Stimulated activated CD8-positive, alpha-beta memory T cell treated with anti-CD3 and anti-CD28 coated beads, Interleukin-2, amount 100 ng/mL, for 1 hour (primary cell): ENCODE measurements around the gene TMEM200B.
A peak's percentile ranks its signal among the peaks of the same experiment; 100 is the strongest.
"Not testable (repeated sequence)": the region's sequence is repeated elsewhere in the genome, so short reads cannot be mapped to it uniquely, and the experiment has no call there.

ENCODE experiments used
- DNase-seq, 2 donors: peaks; one replicate each; pipeline ENCODE4 v3.0.0-alpha.2; 2020; ENCODE audit warnings: low read depth in 2 of 2

Gene TMEM200B

DNA sequence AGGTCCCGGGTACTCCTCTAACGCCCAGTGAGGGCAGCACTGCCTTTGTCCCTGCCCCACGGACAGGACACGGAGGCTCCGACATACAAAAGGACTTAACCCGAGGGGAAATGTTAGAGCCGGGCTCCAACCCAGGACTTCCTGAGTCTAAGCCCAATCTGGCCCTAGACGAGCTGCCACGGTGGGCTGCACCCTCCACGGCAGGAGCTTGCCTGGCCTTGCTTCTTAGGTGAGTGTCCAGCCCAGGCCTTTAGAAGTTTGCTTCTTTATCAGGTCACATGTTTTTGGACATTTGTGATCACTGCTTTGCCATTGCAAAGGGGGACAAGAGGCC lies 11.0 kb upstream of the TMEM200B start:
- no peak for DNase-seq

DNA sequence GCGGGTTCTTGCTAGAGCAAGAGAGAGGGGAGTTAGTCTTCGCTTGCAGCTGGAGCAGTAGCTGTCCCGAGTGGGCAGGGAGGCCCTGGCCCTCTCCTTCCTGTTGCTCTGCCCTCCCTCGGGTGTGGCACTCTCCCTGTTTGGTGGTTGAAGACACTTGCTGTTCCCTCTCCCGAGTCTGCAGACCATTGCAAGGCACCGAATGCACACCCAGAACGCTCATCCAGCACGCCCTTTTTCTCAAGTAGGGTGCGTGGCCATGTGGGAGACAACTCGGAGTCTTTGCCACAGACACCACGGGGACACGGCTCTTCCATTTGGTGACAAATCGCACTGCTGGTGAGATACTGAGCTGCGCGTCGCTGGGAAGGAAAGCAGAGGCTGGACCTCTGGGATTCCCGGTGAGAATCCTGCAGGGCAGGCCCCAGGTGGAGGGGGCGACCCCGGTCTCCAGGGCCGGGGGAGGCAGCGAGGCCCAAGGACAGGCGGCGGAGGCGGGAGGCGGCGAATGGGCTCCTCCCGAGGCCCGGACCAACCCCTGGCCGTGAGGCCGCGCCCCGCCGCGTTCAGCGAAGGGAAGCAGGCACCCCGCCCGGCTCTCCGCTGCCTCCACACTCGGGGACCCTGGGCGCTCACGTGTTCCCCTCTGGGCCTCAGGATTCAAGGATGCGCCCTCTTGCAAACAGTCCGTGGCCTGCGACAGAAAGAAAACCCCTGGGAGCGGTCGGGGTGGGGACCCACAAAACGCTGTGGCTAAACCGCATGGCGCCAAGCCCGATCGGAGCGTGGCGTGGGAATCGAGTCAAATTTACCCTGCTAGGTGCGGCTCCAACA lies 10.4 kb upstream of the TMEM200B start:
- no peak for DNase-seq

DNA sequence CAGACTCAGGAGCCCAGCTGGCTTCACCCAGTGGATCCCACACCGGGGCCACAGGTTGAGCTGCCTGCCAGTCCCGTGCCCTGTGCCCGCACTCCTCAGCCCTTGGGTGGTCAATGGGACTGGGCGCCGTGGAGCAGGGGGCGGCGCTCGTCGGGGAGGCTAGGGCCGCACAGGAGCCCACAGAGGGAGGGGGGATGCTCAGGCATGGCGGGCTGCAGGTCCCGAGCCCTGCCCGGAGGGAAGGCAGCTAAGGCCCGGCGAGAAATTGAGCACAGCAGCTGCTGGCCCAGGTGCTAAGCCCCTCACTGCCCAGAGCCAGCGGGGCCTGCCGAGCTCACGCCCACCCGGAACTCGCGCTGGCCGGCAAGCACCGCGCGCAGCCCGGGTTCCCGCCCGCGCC lies 7.4 kb upstream of the TMEM200B start:
- not testable (repeated sequence) for DNase-seq

DNA sequence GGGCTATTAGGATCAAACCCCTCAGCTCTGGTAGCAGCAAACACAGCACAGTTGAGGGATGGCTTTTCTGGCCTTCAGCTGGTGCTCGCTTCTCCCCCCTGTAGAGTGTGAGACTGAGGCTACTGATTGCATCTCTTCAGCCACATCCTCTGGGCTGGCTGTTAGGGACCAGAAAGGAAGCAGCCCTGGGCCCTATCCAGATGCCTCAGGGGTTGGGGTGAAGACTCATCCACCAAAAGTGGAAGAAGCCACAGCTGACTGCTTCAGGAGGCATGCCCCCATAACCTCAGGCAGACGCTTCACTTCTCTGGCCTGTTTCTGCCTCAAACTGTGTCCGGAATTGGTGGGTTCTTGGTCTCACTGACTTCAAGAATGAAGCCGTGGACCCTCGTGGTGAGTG lies 6.2 kb upstream of the TMEM200B start:
- no peak for DNase-seq

DNA sequence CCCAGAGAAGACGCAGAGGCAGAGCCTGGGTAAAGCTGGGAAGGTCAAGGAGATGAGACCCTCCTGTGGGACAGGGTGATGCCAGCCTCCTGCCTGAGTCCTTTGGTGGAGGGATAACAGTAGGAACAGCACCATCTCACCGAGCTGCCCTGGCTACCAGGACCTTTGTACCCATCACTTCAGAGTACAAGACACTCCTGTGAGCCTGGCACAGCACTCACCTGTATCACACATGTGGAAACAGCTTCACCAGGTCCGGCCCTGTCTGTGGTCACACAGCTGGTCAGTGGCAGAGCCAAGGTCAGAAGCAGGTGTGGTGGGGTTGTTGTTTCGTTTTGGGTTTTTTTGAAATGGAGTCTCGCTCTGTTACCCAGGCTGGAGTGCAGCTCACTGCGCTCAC lies 5.0 kb upstream of the TMEM200B start:
- no peak for DNase-seq

DNA sequence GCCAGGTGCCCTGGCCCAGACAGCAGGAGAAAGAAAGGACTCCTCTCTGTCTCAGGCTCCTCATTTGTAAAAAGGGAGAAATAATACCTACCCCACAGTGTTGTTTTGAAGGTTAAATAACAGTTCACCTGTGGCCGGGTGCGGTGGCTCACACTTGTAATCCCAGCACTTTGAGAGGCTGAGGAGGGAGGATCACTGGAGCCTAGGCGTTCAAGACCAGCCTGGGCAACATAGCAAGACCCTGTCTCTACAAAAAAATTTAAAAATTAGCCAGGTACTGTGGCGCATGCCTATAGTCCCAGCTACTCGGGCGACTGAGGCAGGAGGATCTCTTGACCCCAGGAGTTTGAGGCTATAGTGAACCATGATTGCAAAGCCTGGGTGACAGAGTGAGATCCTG lies 2.5 kb upstream of the TMEM200B start:
- DNase-seq, result no peak

DNA sequence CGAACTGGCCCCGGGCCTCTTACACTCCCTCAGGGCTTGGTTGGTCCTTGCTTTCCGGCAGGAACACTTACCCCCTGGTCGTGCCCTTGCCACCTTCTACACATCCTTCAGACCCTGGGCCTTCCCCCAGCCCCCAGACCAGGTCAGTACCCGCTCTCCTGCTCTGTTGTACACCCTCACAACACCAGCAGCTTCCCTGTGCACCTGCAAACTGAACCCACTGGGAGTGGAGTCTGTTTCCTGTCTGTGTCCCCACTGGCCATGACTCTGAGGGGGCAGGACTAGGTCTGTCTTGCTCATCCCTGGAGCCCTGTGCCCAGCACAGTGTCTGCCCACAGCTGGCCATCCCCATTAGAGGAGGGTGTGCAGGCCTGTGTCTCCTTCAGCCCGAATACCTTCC lies 2.1 kb upstream of the TMEM200B start:
- DNase-seq, result no peak

DNA sequence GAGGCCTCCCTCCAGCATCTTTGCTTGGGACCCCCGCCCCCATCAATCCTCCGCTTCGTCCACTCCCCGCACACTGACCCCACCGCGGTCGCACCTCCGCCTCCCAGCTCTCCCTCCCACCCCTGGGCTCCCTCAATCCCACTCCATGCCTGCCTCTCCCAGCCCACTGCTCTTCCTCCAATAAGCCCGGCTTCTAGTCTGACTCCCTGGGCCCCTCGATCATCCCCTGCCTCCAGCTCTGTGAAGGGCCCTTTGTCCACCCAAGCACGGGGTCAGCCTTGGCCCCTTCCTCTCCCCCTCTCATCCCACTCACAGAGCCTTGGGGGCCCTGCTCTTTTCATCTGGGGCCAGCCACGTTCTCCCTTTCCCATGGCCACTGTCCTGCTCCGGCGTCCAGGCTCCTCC lies 1.5 kb upstream of the TMEM200B start:
- DNase-seq, result no peak

DNA sequence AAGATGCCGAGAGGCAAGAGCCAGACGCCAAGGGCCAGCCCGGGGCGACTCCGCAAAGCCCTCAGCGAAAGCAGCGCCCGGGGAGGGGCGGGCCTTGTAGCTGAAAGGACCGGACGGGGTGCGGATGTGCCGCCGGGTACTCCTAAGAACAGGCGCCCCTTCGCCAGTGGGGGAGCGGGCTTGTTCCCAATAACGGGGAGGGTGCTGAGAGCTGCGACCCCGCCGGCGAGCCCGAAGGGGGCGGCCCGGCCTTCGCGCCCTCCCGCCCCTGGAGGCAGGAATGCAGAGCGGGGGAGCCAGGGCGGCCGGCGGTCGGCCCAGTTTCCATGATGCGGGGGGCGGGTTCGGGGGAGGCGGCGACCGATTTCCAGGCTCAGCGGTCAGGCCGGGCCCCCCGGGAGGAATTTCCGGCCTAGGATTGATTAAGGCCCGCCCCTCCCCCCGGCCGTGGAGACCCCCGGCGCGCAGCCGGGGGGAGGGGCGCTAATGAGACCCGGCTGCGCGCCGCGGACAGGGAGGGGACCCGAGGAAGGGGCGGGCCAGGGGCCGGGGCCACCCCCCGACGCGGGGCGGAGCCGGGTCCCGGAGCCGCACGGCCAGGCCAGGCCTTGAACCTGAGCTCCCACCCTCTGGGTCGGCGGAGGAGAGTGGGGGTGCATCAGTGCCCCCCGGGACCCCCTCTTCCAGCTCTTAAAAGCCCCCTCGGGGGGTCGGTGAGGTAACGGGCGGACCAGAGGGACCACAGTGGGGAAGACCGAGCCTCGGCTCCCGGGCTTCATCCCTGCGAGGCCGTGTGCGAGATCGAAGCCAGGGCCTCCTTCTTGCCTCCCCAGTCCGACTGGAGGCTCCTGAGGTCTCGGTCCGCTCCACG lies 898 bp upstream of the TMEM200B start:
- peak; percentile 7 to 19 for DNase-seq

DNA sequence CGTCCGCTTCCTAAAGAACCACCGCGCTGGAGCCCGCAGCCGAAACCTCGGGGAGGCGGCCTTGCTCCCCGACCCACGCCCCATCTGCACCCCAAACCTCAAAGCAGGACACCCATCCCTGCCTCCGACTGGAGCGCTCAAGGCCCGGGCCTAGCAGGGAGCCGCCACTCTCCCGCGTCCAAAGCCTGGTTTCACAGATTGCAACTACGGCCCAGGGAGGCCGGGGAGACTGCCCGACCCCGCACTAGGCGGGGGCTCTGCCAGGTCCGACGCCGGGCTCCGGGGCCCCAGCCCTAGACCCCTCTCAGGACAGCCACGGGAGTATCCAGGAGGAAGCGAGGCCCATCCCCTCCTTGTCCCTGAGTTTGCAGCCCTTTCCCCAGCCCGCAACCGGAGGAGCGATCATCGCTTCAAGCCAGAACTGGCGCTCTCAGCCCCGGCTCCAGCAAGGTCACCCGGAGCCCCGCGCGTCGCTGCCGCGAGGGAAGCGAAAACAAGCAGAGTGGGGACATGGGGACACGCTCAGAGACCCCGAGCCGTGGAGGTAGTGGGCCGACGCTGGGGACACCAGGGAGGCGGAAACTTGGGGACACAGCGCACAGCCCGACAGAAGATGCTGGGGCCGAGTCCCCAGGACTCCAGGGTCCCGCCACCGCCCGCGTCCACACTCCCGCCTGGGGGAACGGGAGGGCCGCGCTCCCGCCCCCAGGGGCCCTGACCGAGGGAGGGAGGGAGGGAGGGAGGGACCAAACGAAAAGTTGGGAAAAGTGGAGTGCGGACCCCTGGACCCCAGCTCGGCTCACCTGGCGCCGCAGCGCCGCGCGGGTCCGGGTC lies 433 bp downstream of the TMEM200B start:
- no peak for DNase-seq

DNA sequence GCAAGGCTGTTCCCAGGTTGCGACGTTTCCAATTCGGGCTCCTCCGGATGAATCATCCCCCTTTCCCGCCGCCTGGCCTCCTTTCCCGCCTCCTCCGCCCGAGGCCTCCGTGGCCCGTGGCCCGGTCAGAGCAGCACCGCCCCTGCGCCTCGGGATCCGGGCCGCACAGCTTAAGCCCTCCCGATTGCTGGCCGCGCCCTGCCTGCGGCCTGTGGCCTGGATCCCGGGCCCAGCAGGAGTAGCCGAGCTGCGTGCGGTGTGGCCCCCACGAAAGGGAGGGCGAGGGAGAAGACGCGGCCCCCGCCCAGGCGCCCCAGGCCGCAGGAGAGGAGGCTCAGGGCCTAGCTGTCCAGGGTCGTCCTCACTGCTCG lies 1.0 kb downstream of the TMEM200B start:
- DNase-seq, result no peak

DNA sequence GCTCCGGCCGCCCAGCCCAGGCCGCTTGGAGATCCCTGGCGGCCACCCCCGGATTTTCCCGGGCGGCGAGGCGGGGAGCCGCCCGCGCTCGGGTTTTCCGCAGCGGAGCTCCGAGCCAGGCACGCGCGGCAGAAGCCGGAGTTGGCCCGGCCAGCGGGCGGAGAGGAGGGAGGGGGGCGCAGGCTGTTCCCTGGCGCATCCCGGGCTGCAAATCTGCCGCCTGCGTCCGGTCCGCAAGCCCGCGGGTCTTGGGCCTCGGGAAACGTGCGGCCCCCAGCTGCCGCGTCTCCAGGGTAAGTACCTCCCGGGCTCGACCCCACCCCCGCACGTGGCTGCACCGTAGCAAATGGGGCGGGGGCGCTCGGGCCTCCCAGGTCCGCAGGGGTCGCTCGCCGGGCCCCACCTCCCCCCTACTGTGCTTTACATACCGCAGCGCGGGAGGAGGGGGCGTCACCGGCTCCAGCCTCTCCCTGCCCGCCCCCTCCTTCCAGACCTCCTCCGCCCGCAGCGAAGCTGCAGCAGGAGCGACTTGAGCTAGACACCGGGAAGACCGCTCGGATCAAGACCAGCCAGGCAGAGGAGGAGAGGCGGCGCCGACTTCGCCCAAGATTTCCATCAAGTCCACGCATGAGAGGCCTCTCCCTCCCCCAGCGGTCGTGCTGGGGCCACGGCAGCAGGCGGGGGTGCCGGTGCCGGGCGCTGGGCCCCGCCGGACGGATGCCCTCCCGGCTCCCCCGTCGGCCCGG lies 1.6 kb downstream of the TMEM200B start:
- no peak for DNase-seq

DNA sequence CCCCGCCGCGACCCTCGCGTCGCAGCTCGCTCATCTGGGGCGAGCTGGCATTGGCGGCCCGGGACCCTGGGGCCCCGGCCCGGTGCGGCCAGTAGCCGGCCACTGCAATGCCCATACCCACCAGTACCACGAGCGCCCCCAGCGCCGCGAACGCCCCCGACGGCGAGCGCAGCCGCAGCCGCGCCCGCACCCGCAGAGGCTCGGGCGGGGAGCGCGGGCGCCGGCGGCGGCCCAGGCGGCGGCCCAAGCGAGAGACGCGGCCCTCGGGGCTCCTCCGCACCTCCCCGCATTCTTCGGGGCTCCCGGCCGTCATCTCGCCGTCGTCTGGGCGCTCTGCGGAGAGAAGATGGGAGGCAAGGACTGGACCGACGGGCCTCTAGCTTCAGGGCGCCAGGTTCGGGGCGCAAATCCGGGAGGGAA lies 2.2 kb downstream of the TMEM200B start:
- DNase-seq, result no peak

DNA sequence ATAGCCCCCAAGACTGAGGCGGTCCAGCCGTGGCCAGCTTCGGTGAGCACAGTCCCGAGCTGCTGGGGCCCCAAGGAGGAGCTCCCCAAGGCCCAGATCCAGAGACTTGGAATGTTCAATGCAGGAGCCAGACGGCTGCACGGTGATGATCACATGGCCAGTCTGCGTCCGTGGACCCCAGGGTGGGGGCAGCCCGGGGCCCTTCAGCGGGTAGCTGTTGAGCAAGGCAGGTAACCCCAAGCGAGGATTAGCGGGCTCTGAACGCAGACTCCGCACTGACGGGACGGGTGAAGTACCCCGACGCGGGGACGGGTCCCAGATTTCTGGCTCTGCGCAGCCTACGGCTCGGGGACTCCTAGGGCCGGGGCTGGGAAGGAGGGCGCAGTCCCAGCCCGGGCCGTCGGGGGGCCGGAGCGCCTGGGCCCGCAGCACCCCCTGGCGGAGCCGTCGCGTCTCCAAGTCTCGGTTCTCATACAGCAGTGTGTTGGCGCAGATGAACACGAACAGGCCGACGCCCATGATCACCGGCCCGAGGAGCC lies 2.7 kb downstream of the TMEM200B start:
- peak; percentile 20 to 31 for DNase-seq

DNA sequence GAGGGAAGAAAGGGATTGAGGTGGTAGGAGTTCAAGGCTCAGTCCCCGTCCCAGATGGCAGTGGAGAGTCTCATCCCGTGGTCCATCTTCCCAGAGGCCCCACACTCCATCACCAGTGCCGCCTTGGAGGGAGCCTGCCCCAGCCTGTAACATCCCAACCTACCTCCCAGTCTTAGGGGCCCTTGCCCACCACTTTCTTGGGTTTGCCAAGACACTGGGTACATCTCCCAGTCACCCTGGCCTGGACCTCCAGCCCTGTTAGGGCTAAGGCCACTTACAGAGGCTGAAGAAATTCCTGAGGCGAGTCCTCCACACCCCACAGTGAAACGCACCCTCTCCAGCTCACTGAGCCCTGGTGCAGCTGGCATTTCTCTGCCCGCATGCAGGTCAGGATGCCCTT lies 3.3 kb downstream of the TMEM200B start:
- DNase-seq, result no peak

DNA sequence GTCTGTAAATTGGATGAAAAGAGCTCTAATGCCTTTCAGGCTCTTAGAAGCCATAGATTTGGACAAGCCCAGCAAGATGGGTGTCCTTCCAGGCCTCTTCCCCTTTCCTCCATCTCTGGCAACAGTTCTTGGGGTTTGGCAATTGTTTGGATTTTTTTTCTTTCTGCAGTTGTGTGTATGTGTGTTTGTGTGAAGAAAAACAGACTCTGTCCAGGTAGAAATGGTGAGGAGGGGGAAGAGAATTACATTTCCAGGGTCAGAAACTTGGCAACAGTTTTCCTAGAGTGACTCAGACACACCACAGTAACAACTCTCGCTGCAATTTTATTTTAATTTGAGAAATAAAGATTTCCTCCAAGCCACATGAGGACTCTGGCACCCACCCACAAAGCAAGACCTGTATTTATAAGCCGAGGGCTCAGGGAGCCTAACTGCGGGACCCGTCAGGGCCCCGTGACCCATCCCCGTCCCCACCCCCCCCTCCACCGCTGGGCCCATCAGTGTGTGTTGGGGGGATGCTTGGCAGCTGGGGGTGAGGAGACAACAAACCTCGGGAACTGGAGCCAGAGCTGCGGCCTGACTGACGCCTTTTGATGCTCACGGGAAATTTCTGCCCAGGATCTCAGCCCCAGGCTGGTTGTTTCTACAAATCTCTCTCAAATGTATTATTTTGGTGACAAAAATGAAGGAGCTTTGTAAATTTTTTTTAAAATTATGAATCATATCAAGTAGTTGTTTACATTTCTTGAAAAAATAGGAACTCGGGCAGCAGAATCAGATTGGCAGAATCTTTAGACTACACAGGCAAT lies 4.4 kb downstream of the TMEM200B start:
- DNase-seq, result no peak

DNA sequence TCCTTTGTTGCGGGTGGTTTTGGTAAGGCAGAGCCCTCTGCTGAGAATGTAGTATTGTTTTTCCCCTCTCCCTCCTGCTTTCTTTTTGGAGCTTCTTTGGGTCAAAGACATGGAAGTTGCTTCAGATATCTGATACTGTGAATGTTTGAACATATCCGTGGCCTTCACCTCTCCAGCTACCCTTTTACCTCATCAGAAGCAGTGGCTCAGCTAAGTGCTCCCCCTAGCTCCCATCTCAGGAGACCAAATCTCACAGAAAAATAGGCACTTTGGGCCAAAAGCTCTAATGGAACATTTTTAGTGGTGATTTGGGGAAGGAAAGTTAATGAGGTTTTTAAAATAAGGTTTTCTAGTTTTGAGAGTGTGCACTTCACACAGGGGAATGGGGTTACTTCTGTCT lies 6.3 kb downstream of the TMEM200B start:
- no peak for DNase-seq

DNA sequence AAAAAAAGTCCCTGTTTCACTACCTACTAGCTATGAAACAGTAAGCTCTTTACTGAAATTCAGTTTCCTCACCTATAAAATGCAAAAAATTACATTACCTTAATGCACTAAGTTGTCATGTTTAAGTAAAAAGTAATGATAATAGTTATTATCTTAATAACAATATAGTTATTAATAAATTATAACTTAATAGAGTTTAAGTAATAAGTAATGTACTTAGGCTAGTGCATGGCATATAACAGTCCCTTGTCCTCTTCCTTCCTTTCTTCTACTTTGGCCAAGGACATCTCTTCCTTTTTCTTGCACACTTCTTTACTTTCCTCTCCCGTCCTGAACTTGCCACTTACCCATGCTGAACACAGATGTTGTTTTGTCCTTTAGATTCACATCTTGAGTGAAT lies 9.0 kb downstream of the TMEM200B start:
- DNase-seq, result no peak

DNA sequence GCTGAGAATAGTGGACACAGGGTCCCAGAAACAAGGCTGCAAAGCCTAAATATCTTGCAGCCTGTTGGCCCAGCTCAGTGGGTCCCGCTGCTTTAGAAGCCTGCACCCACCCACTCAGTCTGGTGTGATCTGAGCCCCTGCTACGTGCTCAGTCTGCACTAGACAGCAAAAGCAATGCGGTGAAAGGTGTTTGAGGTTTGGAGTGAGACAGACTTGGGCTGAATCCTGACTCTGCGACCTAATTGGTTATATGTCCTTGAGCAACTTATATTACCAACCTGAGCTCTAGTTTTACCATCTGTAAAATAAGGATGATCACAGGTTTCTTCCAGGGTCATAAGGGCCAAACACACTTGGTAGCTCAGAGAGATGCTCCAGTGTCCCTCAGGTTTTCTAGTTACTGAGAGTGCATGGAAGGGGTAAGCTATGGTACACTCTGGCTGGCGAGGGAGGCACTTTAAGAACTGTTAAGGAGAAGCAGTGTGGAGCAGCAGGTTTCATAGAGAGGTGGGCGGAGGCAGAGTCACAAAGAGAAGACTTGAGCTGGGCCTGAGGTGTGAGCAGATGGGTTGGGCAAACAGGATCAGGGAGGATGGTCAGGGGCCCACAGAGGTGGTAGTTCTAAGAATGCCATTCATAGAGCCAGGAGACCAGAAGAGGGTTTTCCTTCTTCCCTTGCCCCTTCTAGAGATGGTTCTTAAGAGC lies 10.1 kb downstream of the TMEM200B start:
- DNase-seq, result no peak
